COR-L47 (cell line): ENCODE measurements around the gene RASL10A.
"Not testable (repeated sequence)": the region's sequence is repeated elsewhere in the genome, so short reads cannot be mapped to it uniquely, and the experiment has no call there.

Source experiments
- DNase-seq: peaks from one replicate; lab custom pipeline; 2025; lab: John Stamatoyannopoulos, UW

The RASL10A gene

GRCh38 chr22:29315286-29316140, at the start of gene RASL10A:
TSS of gene RASL10A (minus strand) at chr22:29315697. CDS start at chr22:29315246, 451 bp downstream.
- no peak for DNase-seq

DNA sequence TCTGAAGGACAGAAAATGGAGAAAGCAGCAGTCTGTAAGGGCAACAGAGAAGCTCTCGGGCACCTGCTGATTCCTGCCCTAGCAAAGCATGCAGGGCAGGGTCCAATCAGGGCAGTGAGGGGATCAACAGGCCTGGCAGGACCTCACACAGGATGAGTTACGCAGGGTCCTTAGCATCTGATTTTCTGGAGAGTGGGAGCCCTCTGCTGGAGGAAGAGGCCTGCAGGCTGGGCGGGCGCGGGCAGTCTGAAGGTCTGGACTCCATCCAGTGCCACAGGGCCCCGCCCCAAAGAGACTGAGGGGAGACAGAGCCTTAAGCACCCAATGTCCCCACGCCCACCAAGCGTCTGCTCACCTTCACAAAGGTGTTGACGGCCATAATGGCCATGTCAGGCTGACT, 44.0 kb upstream of the RASL10A start:
- no peak for DNase-seq

DNA sequence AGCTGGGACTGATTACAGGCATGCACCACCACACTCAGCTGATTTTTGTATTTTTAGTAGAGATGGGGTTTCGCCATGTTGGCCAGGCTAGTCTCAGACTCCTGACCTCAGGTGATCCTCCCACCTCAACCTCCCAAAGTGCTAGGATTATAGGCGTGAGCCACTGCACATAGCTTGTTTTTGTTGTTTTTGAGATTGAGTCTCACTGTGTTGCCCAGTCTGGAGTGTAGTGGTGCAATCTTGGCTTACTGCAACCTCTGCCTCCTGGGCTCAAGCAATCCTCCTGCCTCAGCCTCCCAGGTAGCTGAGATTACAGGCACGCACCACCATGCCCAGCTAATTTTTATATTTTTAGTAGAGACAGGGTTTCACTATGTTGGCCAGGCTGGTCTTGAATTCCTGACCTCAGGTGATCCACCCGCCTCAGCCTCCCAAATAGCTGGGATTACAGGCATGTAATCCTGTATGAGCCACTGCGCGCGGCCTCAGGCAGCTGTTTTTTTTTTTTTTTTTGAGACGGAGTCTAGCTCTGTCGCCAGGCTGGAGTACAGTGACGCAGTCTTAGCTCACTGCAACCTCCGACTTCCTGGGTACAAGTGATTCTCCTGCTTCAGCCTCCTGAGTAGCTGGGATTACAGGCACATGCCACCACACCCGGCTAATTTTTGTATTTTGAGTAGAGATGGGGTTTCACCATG, 41.8 kb upstream of the RASL10A start:
- not testable (repeated sequence) for DNase-seq

- no peak for DNase-seq
These were observed 38.4 kb upstream of the RASL10A start for GRCh38 chr22:29353860-29354259.

GRCh38 chr22:29353286-29353685, 37.8 kb upstream of the RASL10A start:
- no peak for DNase-seq

- DNase-seq: no peak
These were observed 37.3 kb upstream of the RASL10A start for GRCh38 chr22:29352778-29353177.

- no peak for DNase-seq
These were observed 36.4 kb upstream of the RASL10A start for GRCh38 chr22:29351891-29352290.

DNA sequence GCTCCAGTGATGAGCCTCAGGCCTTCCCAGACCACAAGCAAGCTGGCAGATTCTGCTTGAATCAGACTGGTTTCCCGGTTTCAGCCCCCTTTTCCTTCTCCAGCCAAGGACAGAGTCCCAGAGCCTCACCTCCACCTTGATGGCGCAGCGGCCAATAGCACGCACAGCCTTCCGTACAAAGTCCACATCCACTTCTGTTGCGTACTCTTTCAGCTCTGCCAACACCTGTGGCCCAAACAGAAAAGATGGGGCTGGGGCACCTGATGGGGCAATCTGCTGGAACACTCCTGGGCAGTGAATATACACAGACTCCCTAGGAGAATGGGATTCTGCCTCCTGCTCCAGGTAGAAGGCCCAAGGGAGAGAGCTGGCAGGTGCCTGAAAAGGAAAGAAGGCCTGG, 35.5 kb upstream of the RASL10A start:
- no peak for DNase-seq

GRCh38 chr22:29348956-29349355, 33.5 kb upstream of the RASL10A start:
- DNase-seq: no peak

DNA sequence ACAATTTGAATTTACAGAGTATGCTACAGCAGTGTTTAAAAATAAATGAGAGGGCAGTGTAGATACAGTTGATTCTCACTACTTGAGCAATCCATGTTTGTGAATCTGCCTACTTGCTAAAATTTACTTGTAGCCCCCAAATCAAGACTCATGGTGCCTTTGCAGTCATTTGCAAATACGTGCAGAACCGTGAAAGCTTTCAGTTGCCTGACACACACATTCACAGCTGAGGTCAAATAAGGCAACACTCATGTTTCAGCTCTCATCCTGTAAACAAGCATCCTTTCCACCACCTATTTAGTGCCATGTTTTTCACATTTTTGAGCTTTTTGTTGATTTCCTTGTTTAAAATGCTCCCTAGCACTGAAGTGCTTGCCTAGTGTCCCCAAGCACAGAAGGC, 32.5 kb upstream of the RASL10A start:
- no peak for DNase-seq

- DNase-seq: no peak
These were observed 31.2 kb upstream of the RASL10A start for GRCh38 chr22:29346659-29347058.

DNA sequence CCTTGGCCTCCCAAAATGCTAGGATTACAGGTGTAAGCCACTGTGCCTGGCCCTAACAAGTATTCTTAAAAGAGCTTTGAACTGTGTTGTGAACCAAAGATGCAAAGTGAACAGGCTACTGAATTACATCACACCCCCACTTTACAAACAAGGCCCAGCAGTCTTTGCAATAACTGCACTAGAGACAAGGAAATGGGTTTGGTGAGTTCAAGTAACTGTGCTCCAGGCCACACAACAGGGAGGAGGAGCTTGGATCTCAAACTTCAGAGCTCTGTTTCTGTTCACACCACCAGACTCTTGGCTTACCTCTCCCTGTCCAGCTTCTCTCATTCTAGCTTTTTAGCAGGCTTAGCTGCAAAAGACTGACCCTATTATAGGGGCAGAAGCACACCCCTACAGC, 30.4 kb upstream of the RASL10A start:
- DNase-seq: no peak

DNA sequence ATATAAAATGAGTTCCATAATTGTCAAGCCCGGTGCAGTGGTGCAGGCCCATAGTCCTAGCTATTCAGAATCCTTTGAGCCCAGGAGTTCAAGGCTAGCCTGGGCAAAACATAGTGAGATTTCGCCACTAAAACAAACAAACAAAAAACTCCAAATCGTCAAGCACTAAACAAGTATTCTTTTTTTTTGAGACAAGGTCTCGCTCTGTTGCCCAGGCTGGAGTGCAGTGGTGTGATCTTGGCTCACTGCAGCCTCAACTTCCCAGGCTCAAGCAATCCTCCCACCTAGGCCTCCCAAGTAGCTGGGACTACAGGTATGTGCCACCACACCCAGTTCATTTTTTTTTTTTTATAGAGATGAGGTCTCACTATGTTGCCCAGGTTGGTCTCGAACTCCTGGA, 29.4 kb upstream of the RASL10A start:
- DNase-seq: not testable (repeated sequence)

DNA sequence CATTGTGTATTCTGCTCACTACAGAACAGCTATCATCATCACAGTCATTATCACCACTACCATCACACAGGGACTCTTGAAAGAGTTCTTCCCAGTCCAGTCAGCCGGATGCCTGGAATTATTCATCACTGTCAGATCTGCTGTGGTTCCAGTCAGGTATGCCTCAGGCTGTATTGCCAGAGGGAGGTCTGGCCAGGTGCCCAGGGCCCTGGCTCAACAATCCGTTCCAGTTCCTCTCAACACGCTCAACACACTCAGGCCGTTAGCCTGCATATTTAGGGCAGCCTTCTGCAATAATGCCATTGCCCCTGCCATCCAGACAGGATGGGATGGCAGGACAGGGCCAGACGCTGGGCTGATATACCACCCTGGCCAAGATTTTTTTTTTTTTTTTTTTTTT, 28.6 kb upstream of the RASL10A start:
- DNase-seq: peak; percentile 87

GRCh38 chr22:29343313-29343805, 27.9 kb upstream of the RASL10A start:
- DNase-seq: peak; percentile 37

DNA sequence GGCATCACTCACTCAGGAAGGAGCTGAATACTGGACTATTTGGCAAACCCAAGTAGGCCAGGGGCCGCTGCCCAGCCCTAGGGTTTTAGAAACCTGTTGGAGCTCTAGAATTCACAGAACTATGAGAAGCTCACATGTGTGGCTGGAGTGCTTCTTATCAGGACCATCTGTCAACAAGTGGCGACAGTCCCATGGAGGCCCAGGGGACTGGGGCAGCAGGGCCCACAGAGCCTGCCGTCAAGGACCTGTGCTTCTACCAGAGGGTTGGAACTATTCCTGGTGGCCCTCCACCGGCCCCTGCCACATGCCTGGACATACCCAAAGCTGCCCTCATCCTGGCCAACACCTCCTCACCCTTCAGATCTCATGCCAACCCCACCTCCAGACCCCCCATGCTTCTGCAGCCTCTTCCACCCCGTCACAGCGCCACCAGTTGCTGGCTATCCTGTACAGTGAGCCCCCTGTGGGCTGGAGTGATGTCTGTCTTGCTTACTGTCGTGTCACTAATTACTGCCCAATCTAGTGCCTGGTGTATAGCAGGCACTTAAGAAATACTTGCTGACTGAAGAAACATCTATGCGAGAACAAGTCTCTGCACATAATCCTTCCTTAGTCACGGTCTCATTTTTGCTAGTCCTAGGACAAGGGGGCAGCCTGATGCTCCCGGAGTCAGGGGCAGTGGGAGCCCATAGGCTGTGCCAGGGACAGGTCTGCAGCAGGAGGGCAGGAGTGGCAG, 27.2 kb upstream of the RASL10A start:
- no peak for DNase-seq

DNA sequence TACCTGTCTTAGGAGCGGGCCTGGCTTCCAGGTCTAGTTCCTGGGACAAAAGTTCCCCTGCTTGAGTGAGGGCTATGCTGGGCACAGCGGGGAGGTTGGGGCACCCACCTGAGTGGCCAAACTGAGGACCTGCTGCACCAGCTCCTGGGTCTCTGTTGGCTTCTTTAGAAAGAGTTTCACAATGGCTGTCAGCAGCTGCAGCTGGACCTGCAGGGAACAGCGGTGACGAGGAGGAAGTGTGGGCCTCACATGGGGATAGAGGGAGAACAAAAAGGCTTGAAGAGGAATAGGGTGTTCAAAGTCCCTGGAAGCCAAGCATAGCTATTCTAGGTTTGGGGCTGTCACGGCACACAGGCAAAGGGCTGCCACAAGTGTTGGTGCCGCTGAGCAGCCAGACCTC, 26.7 kb upstream of the RASL10A start:
- no peak for DNase-seq

DNA sequence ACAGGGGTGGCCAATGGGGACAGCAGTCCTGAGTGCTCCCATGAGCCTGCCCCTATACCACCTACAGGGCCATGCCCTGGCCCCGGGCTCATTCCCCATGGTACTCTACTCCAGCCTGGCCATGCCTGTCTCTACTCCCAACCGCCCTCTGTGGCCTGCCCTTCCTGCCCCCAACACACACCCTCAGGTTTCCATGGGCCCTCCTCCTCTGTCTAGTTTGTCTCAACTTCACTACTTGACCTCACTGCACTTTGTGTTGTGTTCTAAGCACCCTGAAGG, 26.3 kb upstream of the RASL10A start:
- DNase-seq: no peak

GRCh38 chr22:29341056-29341848, 25.8 kb upstream of the RASL10A start:
- no peak for DNase-seq

- DNase-seq: no peak
These were observed 25.1 kb upstream of the RASL10A start for GRCh38 chr22:29340566-29340965.

DNA sequence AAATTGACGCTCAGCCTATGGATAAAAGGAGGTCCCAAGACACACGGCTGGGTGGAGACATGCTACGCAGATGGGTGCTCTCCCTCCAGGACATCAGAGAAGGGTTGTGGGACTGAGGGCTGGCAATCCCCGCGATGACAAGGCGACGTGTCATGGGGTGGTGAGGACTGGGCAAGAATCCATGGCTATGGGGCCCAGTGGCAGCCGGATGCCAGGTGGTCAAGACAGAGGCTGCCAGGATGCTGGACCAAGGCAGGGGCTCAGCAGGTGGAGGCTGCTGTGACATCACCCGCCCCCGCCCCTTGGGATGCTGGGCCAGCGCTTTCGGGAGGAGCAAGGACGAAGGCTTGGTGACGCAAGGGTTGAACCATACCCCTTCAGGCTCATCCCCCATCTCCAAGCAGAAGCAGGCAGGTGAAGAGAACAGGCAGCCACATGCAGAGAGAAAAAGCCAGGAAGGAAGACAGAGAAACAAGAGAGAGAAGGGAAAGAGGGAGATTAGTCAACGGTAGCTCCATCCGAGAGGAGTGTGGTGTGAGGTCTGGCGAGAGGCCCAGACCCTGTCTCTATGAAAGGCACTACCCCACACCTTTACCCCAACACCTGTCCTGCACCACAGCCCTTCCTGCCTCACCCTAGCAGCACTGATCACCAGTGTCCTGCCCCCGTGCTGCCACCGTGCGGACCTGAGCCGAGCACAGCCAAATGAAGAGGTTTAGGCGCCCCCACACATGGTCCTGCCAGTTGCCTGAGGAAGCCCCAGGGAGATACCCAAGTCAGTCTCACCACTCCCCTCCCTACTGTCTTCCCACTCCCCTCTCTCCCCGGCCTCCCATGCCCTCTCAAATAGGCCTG, 24.1 kb upstream of the RASL10A start:
- no peak for DNase-seq
